MM.1S (cell line): ENCODE data around the gene OPRM1.

Experiments used
- DNase-seq: peaks from one replicate; pipeline ENCODE4 v3.0.0-alpha.2; 2015
- H2AFZ ChIP-seq: fragments of 300-600 bp; sonication (generic); 2 replicates; pipeline ENCODE4 v1.6.0; 2016; ENCODE audit warnings: antibody characterized with exemption, low read length
- H3F3A ChIP-seq: fragments of 300-600 bp; sonication (generic); 2 replicates; pipeline ENCODE4 v1.6.1; 2016; ENCODE audit warnings: mild to moderate bottlenecking, antibody characterized with exemption, low read length, moderate library complexity, mixed read lengths; ENCODE audit not compliant: insufficient read depth
- H3K27ac ChIP-seq: fragments of 300-600 bp; sonication (generic); 2 replicates; pipeline ENCODE4 v1.5.1; 2016; ENCODE audit warnings: mild to moderate bottlenecking, low read length
- H3K27me3 ChIP-seq: fragments of 300-600 bp; sonication (generic); replicated peaks from 2 replicates; pipeline ENCODE4 v1.6.0; 2016; ENCODE audit warnings: low read length; ENCODE audit not compliant: insufficient read depth
- H3K36me3 ChIP-seq: fragments of 300-600 bp; sonication (generic); replicated peaks from 2 replicates; pipeline ENCODE4 v1.6.1; 2016; ENCODE audit warnings: mild to moderate bottlenecking, low read length, mixed read lengths; ENCODE audit not compliant: insufficient read depth
- H3K4me1 ChIP-seq: fragments of 300-600 bp; sonication (generic); 2 replicates; pipeline ENCODE4 v1.6.1; 2016; ENCODE audit warnings: low read length, mixed read lengths
- H3K4me2 ChIP-seq: fragments of 300-600 bp; sonication (generic); 2 replicates; pipeline ENCODE4 v1.6.0; 2016; ENCODE audit warnings: low read depth, low read length
- H3K4me3 ChIP-seq: fragments of 300-600 bp; sonication (generic); 2 replicates; pipeline ENCODE4 v1.5.1; 2016; ENCODE audit warnings: low read length, mixed read lengths
- H3K79me2 ChIP-seq: fragments of 300-600 bp; sonication (generic); 2 replicates; pipeline ENCODE4 v1.6.1; 2016; ENCODE audit warnings: mixed run types, low read length, mixed read lengths
- H3K9ac ChIP-seq: fragments of 300-600 bp; sonication (generic); 2 replicates; pipeline ENCODE4 v1.6.1; 2016; ENCODE audit warnings: low read length, mixed read lengths
- H3K9me2 ChIP-seq: fragments of 300-600 bp; sonication (generic); replicated peaks from 2 replicates; pipeline ENCODE4 v1.6.1; 2016; ENCODE audit warnings: mild to moderate bottlenecking, low read length, mixed read lengths; ENCODE audit not compliant: insufficient read depth
- H3K9me3 ChIP-seq: fragments of 300-600 bp; sonication (generic); replicated peaks from 2 replicates; pipeline ENCODE4 v1.6.1; 2016; ENCODE audit warnings: mild to moderate bottlenecking, low read length, mixed read lengths; ENCODE audit not compliant: insufficient read depth
- H4K20me1 ChIP-seq: fragments of 300-600 bp; sonication (generic); 2 replicates; pipeline ENCODE4 v1.6.1; 2016; ENCODE audit warnings: mild to moderate bottlenecking, low read length, moderate library complexity, mixed read lengths; ENCODE audit not compliant: insufficient read depth
- EZH2 ChIP-seq: fragments of 300-600 bp; sonication (generic); optimal IDR thresholded peaks from 2 replicates; pipeline ENCODE3; 2017; ENCODE audit warnings: low read depth, mild to moderate bottlenecking, antibody characterized with exemption, low read length, mixed read lengths
- EZH2phosphoT487 ChIP-seq: fragments of 300-600 bp; sonication (generic); IDR thresholded peaks from 2 replicates; pipeline ENCODE4 v1.6.1; 2018; ENCODE audit warnings: antibody characterized with exemption, low read length
- TF ChIP-seq, protein P1 (sequence below): fragments of 300-600 bp; sonication (generic); IDR thresholded peaks from 2 replicates; pipeline ENCODE4 v1.5.1; 2016; ENCODE audit warnings: antibody characterized with exemption, low read length, mixed read lengths

Gene OPRM1

DNA sequence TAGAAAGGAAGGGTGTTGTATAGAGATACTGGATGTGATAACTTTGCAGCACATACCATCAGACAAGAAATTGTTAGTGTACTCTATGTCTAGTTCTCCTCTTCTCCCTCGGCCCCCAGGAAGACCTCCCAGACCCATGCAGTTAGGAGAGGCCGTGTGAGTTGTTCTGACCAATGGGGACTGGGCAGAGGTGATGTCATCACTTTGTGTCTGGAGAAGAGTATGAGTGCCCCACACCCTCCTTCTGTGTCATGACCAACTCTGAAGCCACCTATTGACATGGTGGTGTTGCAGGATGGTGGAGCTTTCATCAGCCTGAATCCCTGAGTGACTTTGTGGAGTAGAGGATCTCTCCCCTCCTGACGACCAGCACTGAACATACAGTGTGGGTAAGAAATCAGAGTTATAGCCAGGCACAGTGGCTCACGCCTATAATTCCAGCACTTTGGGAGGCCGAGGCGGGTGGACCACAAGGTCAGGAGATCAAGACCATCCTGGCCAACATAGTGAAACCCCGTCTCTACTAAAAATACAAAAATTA is 245.3 kb downstream of the OPRM1 start:
- H2AFZ ChIP-seq: no peak overlapping the region
- H3K4me2 ChIP-seq: no peak overlapping the region
- no peaks in the 10 kb centered on the region for H3K27me3 ChIP-seq
- no peak overlapping the region for H3K9ac ChIP-seq
- no peaks in the 10 kb centered on the region for H3K79me2 ChIP-seq
- H3K4me1 ChIP-seq: no peaks in the 10 kb centered on the region
- no peak for DNase-seq
- no peaks in the 10 kb centered on the region for H4K20me1 ChIP-seq
- no peaks in the 10 kb centered on the region for H3K9me3 ChIP-seq
- TF ChIP-seq, protein P1, sequence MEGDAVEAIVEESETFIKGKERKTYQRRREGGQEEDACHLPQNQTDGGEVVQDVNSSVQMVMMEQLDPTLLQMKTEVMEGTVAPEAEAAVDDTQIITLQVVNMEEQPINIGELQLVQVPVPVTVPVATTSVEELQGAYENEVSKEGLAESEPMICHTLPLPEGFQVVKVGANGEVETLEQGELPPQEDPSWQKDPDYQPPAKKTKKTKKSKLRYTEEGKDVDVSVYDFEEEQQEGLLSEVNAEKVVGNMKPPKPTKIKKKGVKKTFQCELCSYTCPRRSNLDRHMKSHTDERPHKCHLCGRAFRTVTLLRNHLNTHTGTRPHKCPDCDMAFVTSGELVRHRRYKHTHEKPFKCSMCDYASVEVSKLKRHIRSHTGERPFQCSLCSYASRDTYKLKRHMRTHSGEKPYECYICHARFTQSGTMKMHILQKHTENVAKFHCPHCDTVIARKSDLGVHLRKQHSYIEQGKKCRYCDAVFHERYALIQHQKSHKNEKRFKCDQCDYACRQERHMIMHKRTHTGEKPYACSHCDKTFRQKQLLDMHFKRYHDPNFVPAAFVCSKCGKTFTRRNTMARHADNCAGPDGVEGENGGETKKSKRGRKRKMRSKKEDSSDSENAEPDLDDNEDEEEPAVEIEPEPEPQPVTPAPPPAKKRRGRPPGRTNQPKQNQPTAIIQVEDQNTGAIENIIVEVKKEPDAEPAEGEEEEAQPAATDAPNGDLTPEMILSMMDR: no peak
- H3K36me3 ChIP-seq: no peaks in the 10 kb centered on the region
- no peaks in the 10 kb centered on the region for H3K9me2 ChIP-seq
- no peaks in the 10 kb centered on the region for H3F3A ChIP-seq
- no peak overlapping the region for H3K4me3 ChIP-seq
- no peak overlapping the region for H3K27ac ChIP-seq

GRCh38 chr6:154285826-154286225 is 246.8 kb downstream of the OPRM1 start:
- Histone ChIP-seq H3F3A (no peaks in the 10 kb centered on the region), H3K9ac (no peak overlapping the region), H3K4me3 (no peak overlapping the region), H3K27me3 (no peaks in the 10 kb centered on the region), H4K20me1 (no peaks in the 10 kb centered on the region), H3K36me3 (no peaks in the 10 kb centered on the region), H3K4me1 (no peaks in the 10 kb centered on the region), H3K27ac (no peak overlapping the region), H2AFZ (no peak overlapping the region), H3K9me3 (no peaks in the 10 kb centered on the region), H3K9me2 (no peaks in the 10 kb centered on the region), H3K4me2 (no peak overlapping the region), H3K79me2 (no peaks in the 10 kb centered on the region)
- TF ChIP-seq EZH2phosphoT487 (no peak), EZH2 (no peak)
- TF ChIP-seq, protein P1: no peak
- no peak for DNase-seq

DNA sequence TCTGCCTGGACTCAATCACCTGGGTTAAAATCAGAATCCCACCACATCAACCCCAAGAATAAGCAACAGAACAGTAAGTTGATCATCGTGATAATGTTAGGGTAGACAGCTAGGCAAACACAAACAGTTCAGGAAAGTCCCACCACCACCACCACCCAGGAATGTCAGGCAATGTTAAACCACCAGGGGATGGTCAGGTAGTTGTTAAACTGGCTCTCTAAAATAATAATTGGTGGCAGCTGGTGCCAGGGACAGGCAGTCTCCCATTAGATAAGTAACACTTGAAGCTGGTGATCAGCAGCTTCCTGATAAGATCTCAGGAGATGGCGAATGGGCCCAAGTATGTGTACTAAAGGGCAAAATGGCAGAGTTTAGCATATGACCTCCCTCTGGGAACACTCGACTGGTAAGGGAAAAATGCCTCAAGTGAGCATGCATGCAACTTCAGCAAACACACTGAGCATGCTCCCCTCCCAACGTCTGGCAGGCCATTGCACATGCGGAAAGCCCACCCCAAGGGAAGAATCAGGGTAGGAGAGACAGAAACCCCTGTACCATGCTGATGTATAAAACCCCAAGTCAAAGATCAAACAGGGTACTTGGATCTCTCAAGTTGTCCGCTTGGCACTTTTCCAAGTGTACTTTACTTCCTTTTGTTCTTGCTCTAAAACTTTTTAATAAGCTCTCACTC is 250.9 kb downstream of the OPRM1 start:
- TF ChIP-seq, protein P1: no peak
- TF ChIP-seq EZH2phosphoT487: no peak
- no peak for TF ChIP-seq EZH2
- Histone ChIP-seq H3K4me2 (no peak overlapping the region), H3K4me3 (no peak overlapping the region), H2AFZ (no peak overlapping the region), H3K9me3 (no peaks in the 10 kb centered on the region), H3K79me2 (no peaks in the 10 kb centered on the region), H3K27me3 (no peaks in the 10 kb centered on the region), H3K9ac (no peak overlapping the region), H3K36me3 (no peaks in the 10 kb centered on the region), H4K20me1 (no peaks in the 10 kb centered on the region), H3K27ac (no peak overlapping the region), H3K9me2 (no peaks in the 10 kb centered on the region), H3K4me1 (no peaks in the 10 kb centered on the region), H3F3A (no peaks in the 10 kb centered on the region)
- no peak for DNase-seq
